Type B pancreatic cell (in vitro differentiated cells): ENCODE data around the gene ZDHHC14. TPM values are rescaled to one million over a fixed set of nuclear protein-coding genes. Genes with fewer than 3 reads are reported as not detected.

Experiments used
- DNase-seq: peaks from one replicate; pipeline ENCODE4 v3.0.0; 2021; ENCODE audit warnings: mixed read lengths; ENCODE audit not compliant: unreplicated experiment; ENCODE audit errors: extremely low spot score
- H3K27ac Mint-ChIP-seq: 2 replicates; pipeline ENCODE4 v1.8.0; 2021; ENCODE audit warnings: mild to moderate bottlenecking, mixed read lengths
- H3K27me3 Mint-ChIP-seq: 2 replicates; pipeline ENCODE4 v1.8.0; 2021; ENCODE audit warnings: mixed read lengths
- H3K36me3 Mint-ChIP-seq: 2 replicates; pipeline ENCODE4 v1.8.0; 2021; ENCODE audit warnings: mixed read lengths
- H3K4me1 Mint-ChIP-seq: one replicate; pipeline ENCODE4 v1.8.0; 2021; ENCODE audit warnings: mixed read lengths; ENCODE audit not compliant: unreplicated experiment
- H3K4me3 Mint-ChIP-seq: 2 replicates; pipeline ENCODE4 v1.8.0; 2021; ENCODE audit warnings: mild to moderate bottlenecking, mixed read lengths
- H3K9me3 Mint-ChIP-seq: 2 replicates; pipeline ENCODE4 v1.8.0; 2021; ENCODE audit warnings: mixed read lengths
- CTCF ChIP-seq: fragments of 200-600 bp; sonication (generic); conservative IDR thresholded peaks from 2 replicates; pipeline ENCODE4 v1.5.0; 2021; ENCODE audit warnings: antibody characterized with exemption, mild to moderate bottlenecking
- total RNA-seq: library from RNA; stranded (reverse); gene quantifications from 2 replicates; pipeline ENCODE4 v1.2.1, GENCODE V29; 2021; ENCODE audit warnings: low replicate concordance

ZDHHC14 gene
- total RNA-seq, 1 donor from 2014 or later, result 11.1 TPM

DNA sequence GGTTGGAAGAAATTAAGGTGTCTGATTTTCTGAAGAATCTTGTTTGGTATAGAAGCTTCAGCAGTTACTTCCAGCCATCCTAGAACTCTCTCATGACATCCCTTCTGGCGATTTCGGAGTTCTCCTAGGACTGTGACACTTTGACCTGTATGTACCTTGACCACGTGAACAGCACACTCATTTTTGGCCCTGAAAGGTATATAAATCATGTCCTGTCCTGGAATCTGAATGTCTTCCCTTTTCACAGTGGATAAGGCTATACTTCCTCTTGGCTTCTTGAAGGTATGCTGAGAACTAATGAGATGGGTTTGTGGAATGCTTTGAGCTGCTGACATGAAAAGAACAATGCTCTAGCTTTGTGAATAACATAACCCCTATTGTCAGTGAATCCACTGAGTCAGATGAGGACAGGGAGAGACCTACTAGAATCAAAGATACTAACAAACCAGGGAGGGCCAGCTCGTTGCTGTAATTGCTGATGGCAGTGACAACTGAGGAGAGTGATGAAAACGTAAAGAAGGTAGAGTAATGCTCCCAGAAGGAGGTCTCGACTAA lies 6.0 kb upstream of the ZDHHC14 start:
- H3K36me3 Mint-ChIP-seq, result no peaks in the 10 kb centered on the region
- H3K27ac Mint-ChIP-seq, result no peak overlapping the region
- no peak for TF ChIP-seq CTCF
- peaks cover 10% of the 10 kb centered on the region for H3K4me1 Mint-ChIP-seq
- no peak for DNase-seq
- H3K4me3 Mint-ChIP-seq, result no peak overlapping the region
- no peaks in the 10 kb centered on the region for H3K9me3 Mint-ChIP-seq
- no peaks in the 10 kb centered on the region for H3K27me3 Mint-ChIP-seq

GRCh38 chr6:157376241-157376640 lies 4.7 kb upstream of the ZDHHC14 start:
- no peak for TF ChIP-seq CTCF
- DNase-seq, result no peak
- H3K9me3 Mint-ChIP-seq, result no peaks in the 10 kb centered on the region
- peaks cover 12% of the 10 kb centered on the region for H3K4me1 Mint-ChIP-seq
- H3K36me3 Mint-ChIP-seq, result no peaks in the 10 kb centered on the region
- no peak overlapping the region for H3K27ac Mint-ChIP-seq
- H3K4me3 Mint-ChIP-seq, result no peak overlapping the region
- no peaks in the 10 kb centered on the region for H3K27me3 Mint-ChIP-seq

DNA sequence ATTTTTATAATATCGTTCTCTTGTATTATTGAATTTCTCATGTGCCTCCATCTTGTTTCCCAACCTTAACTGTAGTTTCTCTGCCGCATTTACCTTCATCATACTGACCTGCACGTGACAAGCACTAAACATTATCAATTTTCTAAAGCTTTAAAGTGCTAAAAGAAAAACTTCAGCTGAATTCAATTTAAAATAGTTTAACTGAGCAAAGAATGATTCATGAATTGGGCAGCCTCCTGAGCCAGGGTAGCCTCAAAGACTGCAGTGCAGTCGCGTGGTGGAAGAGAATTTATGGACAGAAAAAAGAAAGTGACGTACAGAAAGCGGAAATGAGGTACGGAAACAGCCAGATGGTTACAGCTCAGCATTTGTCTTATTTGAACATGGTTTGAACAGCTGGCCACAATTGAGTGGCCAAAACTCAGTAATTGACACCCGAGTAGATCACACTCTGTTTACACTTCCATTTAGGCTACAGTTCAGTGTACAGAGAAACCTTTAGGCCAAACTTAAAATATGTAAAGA lies 4.2 kb upstream of the ZDHHC14 start:
- no peaks in the 10 kb centered on the region for H3K9me3 Mint-ChIP-seq
- no peaks in the 10 kb centered on the region for H3K27me3 Mint-ChIP-seq
- TF ChIP-seq CTCF, result no peak
- H3K36me3 Mint-ChIP-seq, result no peaks in the 10 kb centered on the region
- no peak for DNase-seq
- H3K27ac Mint-ChIP-seq, result no peak overlapping the region
- H3K4me3 Mint-ChIP-seq, result no peak overlapping the region
- peaks cover 12% of the 10 kb centered on the region for H3K4me1 Mint-ChIP-seq

GRCh38 chr6:157379656-157380457 lies 1.1 kb upstream of the ZDHHC14 start:
- H3K9me3 Mint-ChIP-seq, result no peaks in the 10 kb centered on the region
- peaks cover 14% of the 10 kb centered on the region for H3K27me3 Mint-ChIP-seq
- DNase-seq, result peak; percentile 88
- H3K27ac Mint-ChIP-seq, result peak overlapping the region; percentile 61
- peaks cover 21% of the 10 kb centered on the region for H3K4me1 Mint-ChIP-seq
- H3K36me3 Mint-ChIP-seq, result no peaks in the 10 kb centered on the region
- no peak for TF ChIP-seq CTCF
- peak overlapping the region; percentile 89 for H3K4me3 Mint-ChIP-seq

GRCh38 chr6:157380458-157380778 lies 572 bp upstream of the ZDHHC14 start:
- peak overlapping the region; percentile 89 for H3K4me3 Mint-ChIP-seq
- H3K27me3 Mint-ChIP-seq, result peaks cover 14% of the 10 kb centered on the region
- H3K27ac Mint-ChIP-seq, result no peak overlapping the region
- H3K4me1 Mint-ChIP-seq, result peaks cover 21% of the 10 kb centered on the region
- H3K9me3 Mint-ChIP-seq, result no peaks in the 10 kb centered on the region
- DNase-seq, result peak; percentile 73
- no peak for TF ChIP-seq CTCF
- H3K36me3 Mint-ChIP-seq, result no peaks in the 10 kb centered on the region
